ENCODE data around the gene DNAJC4.

DNA sequence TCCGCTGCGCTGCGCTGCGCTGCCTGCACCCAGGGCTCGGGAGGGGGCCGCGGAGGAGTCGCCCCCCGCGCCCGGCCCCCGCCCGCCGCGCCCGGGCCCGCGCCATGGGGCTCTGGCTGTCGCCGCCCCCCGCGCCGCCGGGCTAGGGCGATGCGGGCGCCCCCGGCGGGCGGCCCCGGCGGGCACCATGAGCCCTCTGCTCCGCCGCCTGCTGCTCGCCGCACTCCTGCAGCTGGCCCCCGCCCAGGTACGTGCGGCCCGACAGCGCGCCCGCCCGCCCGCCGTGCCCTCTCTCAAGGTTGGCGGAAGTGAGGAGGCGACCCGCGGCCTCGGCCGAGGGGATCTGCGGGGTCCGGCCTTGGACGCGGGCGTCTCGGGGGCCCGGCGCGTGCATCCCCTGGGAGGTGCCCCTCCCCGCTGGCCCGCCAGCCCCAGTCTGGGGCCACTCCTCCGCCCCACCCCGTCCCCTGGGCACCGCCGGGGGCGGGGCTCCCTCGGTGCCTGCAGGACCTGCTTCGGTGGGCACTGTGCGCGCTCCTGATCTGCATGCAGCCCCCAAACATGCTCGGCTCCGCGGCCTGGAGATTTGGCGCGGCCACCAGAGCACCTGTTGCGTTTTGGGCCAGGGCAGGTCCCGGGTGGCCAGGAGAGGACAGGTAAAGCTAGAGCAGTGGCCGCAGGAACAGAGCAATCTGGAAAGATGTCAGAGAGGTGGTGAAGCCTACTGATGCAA is 4.5 kb downstream of the DNAJC4 start:
- TF ChIP-seq, protein P1, sequence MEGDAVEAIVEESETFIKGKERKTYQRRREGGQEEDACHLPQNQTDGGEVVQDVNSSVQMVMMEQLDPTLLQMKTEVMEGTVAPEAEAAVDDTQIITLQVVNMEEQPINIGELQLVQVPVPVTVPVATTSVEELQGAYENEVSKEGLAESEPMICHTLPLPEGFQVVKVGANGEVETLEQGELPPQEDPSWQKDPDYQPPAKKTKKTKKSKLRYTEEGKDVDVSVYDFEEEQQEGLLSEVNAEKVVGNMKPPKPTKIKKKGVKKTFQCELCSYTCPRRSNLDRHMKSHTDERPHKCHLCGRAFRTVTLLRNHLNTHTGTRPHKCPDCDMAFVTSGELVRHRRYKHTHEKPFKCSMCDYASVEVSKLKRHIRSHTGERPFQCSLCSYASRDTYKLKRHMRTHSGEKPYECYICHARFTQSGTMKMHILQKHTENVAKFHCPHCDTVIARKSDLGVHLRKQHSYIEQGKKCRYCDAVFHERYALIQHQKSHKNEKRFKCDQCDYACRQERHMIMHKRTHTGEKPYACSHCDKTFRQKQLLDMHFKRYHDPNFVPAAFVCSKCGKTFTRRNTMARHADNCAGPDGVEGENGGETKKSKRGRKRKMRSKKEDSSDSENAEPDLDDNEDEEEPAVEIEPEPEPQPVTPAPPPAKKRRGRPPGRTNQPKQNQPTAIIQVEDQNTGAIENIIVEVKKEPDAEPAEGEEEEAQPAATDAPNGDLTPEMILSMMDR (IDR thresholded peaks at IDR 0.05; ENCODE audit: poor library complexity, severe bottlenecking): peak; percentile 28
- TF ChIP-seq TAF1 (IDR thresholded peaks at IDR 0.05; ENCODE audit: low read depth): no peak
- TF ChIP-seq, protein P2, sequence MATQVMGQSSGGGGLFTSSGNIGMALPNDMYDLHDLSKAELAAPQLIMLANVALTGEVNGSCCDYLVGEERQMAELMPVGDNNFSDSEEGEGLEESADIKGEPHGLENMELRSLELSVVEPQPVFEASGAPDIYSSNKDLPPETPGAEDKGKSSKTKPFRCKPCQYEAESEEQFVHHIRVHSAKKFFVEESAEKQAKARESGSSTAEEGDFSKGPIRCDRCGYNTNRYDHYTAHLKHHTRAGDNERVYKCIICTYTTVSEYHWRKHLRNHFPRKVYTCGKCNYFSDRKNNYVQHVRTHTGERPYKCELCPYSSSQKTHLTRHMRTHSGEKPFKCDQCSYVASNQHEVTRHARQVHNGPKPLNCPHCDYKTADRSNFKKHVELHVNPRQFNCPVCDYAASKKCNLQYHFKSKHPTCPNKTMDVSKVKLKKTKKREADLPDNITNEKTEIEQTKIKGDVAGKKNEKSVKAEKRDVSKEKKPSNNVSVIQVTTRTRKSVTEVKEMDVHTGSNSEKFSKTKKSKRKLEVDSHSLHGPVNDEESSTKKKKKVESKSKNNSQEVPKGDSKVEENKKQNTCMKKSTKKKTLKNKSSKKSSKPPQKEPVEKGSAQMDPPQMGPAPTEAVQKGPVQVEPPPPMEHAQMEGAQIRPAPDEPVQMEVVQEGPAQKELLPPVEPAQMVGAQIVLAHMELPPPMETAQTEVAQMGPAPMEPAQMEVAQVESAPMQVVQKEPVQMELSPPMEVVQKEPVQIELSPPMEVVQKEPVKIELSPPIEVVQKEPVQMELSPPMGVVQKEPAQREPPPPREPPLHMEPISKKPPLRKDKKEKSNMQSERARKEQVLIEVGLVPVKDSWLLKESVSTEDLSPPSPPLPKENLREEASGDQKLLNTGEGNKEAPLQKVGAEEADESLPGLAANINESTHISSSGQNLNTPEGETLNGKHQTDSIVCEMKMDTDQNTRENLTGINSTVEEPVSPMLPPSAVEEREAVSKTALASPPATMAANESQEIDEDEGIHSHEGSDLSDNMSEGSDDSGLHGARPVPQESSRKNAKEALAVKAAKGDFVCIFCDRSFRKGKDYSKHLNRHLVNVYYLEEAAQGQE (IDR thresholded peaks at IDR 0.05; ENCODE audit: borderline replicate concordance): no peak
- TF ChIP-seq EZH2 (IDR thresholded peaks at IDR 0.05; ENCODE audit: borderline replicate concordance, insufficient read depth, low read length, poor library complexity, severe bottlenecking): no peak
- no peak for TF ChIP-seq POLR2AphosphoS5 (IDR thresholded peaks at IDR 0.05)

Data from neural cell (in vitro differentiated cells).